ENCODE results near the gene HS3ST5.

Gene HS3ST5

GRCh38 chr6:114280239-114280982, 62.4 kb downstream of the HS3ST5 start:
- TF ChIP-seq CTCF (conservative IDR thresholded peaks at IDR 0.05; ENCODE audit: low read depth, low read length) = no peak
- DNase-seq (ENCODE audit: low read depth) = no peak
- H3K4me3 ChIP-seq (ENCODE audit: low read depth, low read length) = no peak overlapping the region

GRCh38 chr6:114277220-114277619, 65.6 kb downstream of the HS3ST5 start:
- no peak overlapping the region for H3K4me3 ChIP-seq (ENCODE audit: low read depth, low read length)
- no peak for TF ChIP-seq CTCF (conservative IDR thresholded peaks at IDR 0.05; ENCODE audit: low read depth, low read length)
- DNase-seq (ENCODE audit: low read depth) = no peak

- DNase-seq (ENCODE audit: low read depth) = no peak
- no peak overlapping the region for H3K4me3 ChIP-seq (ENCODE audit: low read depth, low read length)
- no peak for TF ChIP-seq CTCF (conservative IDR thresholded peaks at IDR 0.05; ENCODE audit: low read depth, low read length)
These were observed 66.0 kb downstream of the HS3ST5 start for GRCh38 chr6:114276783-114277182.

GRCh38 chr6:114274836-114275235, 68.0 kb downstream of the HS3ST5 start:
- DNase-seq (ENCODE audit: low read depth) = no peak
- TF ChIP-seq CTCF (conservative IDR thresholded peaks at IDR 0.05; ENCODE audit: low read depth, low read length) = no peak
- H3K4me3 ChIP-seq (ENCODE audit: low read depth, low read length) = no peak overlapping the region

GRCh38 chr6:114272582-114272981, 70.2 kb downstream of the HS3ST5 start:
- no peak for DNase-seq (ENCODE audit: low read depth)
- no peak overlapping the region for H3K4me3 ChIP-seq (ENCODE audit: low read depth, low read length)
- no peak for TF ChIP-seq CTCF (conservative IDR thresholded peaks at IDR 0.05; ENCODE audit: low read depth, low read length)

GRCh38 chr6:114271405-114271804, 71.4 kb downstream of the HS3ST5 start:
- no peak for TF ChIP-seq CTCF (conservative IDR thresholded peaks at IDR 0.05; ENCODE audit: low read depth, low read length)
- no peak for DNase-seq (ENCODE audit: low read depth)
- no peak overlapping the region for H3K4me3 ChIP-seq (ENCODE audit: low read depth, low read length)

- DNase-seq (ENCODE audit: low read depth) = no peak
- TF ChIP-seq CTCF (conservative IDR thresholded peaks at IDR 0.05; ENCODE audit: low read depth, low read length) = no peak
- no peak overlapping the region for H3K4me3 ChIP-seq (ENCODE audit: low read depth, low read length)
These were observed 74.9 kb downstream of the HS3ST5 start for GRCh38 chr6:114267897-114268296.
